ENCODE data around the gene UQCRQ.
A peak's percentile ranks its signal among the peaks of the same experiment; 100 is the strongest.

The UQCRQ gene

DNA sequence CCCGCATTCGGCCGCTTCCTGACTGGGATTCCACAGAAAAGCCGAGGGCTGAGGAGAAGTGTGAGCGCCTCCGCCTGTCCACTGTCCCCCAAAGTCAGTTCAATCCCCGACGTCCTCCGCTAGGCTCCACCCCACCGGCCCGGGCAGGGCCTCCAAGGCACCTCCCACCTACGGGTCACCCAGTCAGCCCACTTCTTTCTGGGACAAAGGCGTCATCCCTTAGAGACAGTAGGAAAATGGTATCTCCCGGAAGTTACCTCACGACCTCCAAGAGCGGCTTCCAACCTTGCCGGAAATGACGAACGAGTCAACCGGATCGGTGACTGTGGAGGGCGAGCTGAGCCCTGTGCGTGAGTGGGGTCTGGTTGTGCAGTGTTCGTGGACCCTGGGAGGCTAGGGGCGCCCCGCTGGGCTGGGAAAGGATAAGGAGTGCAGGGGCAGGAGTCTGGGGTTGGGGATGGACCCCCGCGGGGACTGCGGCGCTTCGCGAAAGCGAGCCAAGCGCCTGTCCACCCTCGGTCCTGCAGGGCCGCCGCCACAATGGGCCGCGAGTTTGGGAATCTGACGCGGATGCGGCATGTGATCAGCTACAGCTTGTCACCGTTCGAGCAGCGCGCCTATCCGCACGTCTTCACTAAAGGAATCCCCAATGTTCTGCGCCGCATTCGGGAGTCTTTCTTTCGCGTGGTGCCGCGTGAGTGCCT lies at the start of gene UQCRQ, which contains the start of gene GDF9:
Gene UQCRQ (plus strand): TSS at position 301 of the 704 bp plus-strand sequence. CDS start 240 bp downstream, at position 541.
Gene GDF9 (minus strand): TSS at position 128 of the 704 bp plus-strand sequence. CDS start 1,936 bp downstream, outside the sequence.
- peaks cover 21% of the 10 kb centered on the region for H3K36me3 ChIP-seq (ENCODE audit: insufficient read depth, low read length)
- H3K27me3 ChIP-seq (ENCODE audit: insufficient read depth, low read length): no peaks in the 10 kb centered on the region
- H3K4me1 ChIP-seq (ENCODE audit: insufficient read depth, low read length): peaks cover 8% of the 10 kb centered on the region
- peak within 1 kb of the TSS; percentile 75 for H3K4me3 ChIP-seq (ENCODE audit: low read length)
- peak within 1 kb of the TSS; percentile 47 for H2AFZ ChIP-seq (ENCODE audit: low read depth, low read length)
- no peaks in the 10 kb centered on the region for H3K9me3 ChIP-seq (ENCODE audit: low read length)

- peaks cover 8% of the 10 kb centered on the region for H3K9me3 ChIP-seq (ENCODE audit: low read length)
- no peak overlapping the region for H2AFZ ChIP-seq (ENCODE audit: low read depth, low read length)
- no peaks in the 10 kb centered on the region for H3K36me3 ChIP-seq (ENCODE audit: insufficient read depth, low read length)
- H3K4me3 ChIP-seq (ENCODE audit: low read length): no peak overlapping the region
- peaks cover 17% of the 10 kb centered on the region for H3K4me1 ChIP-seq (ENCODE audit: insufficient read depth, low read length)
- H3K27me3 ChIP-seq (ENCODE audit: insufficient read depth, low read length): peaks cover 50% of the 10 kb centered on the region
These were observed 49.4 kb upstream of the UQCRQ start for GRCh38 chr5:132817011-132817410.

DNA sequence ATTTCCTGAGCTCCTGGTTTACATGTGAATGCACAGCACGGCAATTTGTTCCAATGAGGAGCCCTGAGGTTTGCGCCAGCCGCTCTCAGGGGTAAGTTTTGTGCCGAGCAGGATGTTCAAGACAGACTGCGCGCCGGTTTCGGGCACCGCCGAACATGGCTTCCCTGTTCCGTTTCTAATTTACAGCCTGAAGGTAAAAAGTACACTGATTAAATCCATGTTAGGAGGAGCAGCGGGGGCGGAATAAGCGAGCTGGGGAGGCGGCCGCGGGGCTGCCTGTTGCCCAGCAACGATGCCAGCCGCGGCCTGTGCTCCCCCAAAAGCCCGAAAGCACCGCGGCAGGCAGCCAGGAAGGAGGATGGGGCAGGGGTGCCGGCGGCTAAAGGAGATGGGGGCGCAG lies 47.0 kb upstream of the UQCRQ start:
- Histone ChIP-seq H3K9me3 (ENCODE audit: low read length) (peaks cover 5% of the 10 kb centered on the region), H3K4me1 (ENCODE audit: insufficient read depth, low read length) (peaks cover 9% of the 10 kb centered on the region), H3K36me3 (ENCODE audit: insufficient read depth, low read length) (no peaks in the 10 kb centered on the region), H2AFZ (ENCODE audit: low read depth, low read length) (no peak overlapping the region), H3K27me3 (ENCODE audit: insufficient read depth, low read length) (peaks cover 43% of the 10 kb centered on the region), H3K4me3 (ENCODE audit: low read length) (no peak overlapping the region)

DNA sequence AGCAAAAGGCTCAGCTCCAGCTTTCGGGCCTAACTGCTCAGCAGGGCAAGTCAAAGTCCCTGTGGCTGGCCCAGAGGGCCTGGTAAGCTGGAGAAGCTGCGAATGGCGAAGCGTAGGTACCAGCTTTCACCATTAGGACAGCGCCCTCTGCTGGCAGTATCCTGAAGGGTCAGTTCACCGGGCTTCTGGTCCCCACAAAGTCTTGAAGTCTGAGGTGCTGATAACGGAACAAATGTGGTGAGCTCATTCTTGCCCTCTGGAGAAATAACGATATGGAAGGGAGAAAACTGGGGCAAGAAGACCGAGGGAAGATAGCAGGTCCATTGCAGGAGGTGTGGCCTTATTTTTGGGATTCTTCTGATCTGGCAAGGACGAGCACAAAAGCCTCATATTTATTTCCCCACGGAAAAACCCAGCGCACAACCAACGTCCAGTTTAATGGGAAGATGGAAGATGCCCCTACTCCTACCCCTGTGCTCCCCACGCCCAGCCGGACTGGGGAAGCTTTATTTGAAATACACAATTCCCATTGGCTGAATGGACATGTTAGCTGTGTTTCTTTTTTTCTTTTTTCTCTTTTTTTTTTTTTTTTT lies 46.2 kb upstream of the UQCRQ start:
- peaks cover 9% of the 10 kb centered on the region for H3K4me1 ChIP-seq (ENCODE audit: insufficient read depth, low read length)
- no peak overlapping the region for H2AFZ ChIP-seq (ENCODE audit: low read depth, low read length)
- no peak overlapping the region for H3K4me3 ChIP-seq (ENCODE audit: low read length)
- no peaks in the 10 kb centered on the region for H3K9me3 ChIP-seq (ENCODE audit: low read length)
- no peaks in the 10 kb centered on the region for H3K36me3 ChIP-seq (ENCODE audit: insufficient read depth, low read length)
- H3K27me3 ChIP-seq (ENCODE audit: insufficient read depth, low read length): peaks cover 35% of the 10 kb centered on the region

DNA sequence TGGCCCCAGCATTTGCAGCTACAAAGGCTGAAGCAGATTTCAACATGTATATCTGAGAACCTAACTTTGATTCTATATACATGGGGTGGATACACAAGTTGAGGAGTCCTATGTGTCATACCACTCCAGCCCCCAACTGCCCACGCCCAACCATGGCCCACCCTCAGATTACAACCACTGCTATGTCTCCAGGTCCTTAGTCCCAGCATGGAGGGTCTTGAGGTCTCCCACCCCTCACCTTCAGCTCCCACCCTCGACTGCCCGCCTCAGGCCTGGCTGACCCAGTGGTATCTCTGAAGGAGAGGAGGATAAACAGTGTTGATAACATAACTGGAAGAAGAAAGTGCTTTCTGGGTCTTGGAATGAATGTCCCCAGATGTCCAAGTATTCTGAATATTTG lies 45.1 kb upstream of the UQCRQ start:
- H3K4me3 ChIP-seq (ENCODE audit: low read length): no peak overlapping the region
- H3K4me1 ChIP-seq (ENCODE audit: insufficient read depth, low read length): peaks cover 9% of the 10 kb centered on the region
- no peaks in the 10 kb centered on the region for H3K9me3 ChIP-seq (ENCODE audit: low read length)
- no peaks in the 10 kb centered on the region for H3K36me3 ChIP-seq (ENCODE audit: insufficient read depth, low read length)
- no peak overlapping the region for H2AFZ ChIP-seq (ENCODE audit: low read depth, low read length)
- peaks cover 29% of the 10 kb centered on the region for H3K27me3 ChIP-seq (ENCODE audit: insufficient read depth, low read length)

DNA sequence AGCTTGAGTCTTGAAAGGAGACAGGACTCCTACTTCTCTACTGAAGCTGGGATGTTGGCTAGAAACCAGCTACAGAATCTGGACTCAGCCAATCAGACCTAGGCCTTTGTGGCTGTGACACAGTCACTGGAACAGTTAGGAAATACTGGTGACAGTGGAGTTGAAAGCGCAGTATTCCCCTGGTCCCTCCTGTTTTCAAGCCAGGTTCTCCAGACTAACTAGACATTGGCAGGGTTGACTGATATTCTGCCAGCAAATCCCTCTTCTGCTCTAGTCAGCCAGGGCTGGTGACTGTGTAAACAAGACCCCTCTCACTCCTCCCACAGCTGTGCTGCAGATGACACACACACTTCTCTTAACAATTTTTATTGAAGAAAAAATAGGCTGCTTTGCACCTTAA lies 44.7 kb upstream of the UQCRQ start:
- Histone ChIP-seq H2AFZ (ENCODE audit: low read depth, low read length) (no peak overlapping the region), H3K9me3 (ENCODE audit: low read length) (no peaks in the 10 kb centered on the region), H3K27me3 (ENCODE audit: insufficient read depth, low read length) (peaks cover 29% of the 10 kb centered on the region), H3K4me3 (ENCODE audit: low read length) (no peak overlapping the region), H3K36me3 (ENCODE audit: insufficient read depth, low read length) (no peaks in the 10 kb centered on the region), H3K4me1 (ENCODE audit: insufficient read depth, low read length) (peaks cover 9% of the 10 kb centered on the region)

DNA sequence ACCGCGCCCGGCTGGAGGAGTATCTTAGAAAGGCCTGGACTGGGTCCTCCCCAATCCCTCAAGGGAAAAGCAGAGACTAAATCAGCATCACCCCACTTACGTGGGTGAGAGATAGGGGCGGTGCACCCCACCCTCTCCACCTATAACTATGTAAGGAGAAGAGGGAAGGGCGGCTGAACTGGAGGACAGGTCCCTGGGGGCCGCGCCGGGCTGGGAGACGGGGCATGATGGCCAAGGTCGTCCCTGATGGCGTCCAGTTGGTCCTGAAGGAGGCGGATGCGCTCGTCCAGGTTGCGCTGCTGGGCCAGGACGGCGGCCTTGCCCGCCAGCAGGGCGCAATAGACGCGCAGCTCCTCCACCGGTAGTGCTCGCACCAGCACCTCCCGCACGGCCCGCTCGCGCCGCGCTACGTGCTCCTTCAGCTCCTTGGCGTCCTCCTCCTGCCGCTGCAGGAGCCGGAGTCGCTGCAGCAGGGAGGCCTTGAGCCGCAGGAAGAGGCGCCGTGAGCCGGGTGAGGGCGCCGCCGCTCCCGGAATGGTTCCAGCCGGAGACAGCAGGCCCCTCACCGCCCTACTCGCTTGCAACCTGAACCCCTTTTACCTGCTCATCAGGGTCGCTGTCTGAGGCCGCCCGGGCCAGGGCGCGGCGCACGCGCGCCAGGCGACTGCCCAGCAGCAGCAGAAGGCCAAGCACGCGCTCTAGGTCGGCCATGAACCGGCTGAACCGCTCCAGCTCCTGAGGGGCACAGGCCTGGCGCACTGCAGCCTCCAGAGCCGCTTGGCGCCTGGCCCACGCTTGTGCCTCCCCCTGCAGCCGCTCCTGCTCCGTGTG lies 43.6 kb upstream of the UQCRQ start:
- Histone ChIP-seq H3K4me3 (ENCODE audit: low read length) (no peak overlapping the region), H2AFZ (ENCODE audit: low read depth, low read length) (no peak overlapping the region), H3K36me3 (ENCODE audit: insufficient read depth, low read length) (no peaks in the 10 kb centered on the region), H3K4me1 (ENCODE audit: insufficient read depth, low read length) (peaks cover 9% of the 10 kb centered on the region), H3K9me3 (ENCODE audit: low read length) (no peaks in the 10 kb centered on the region), H3K27me3 (ENCODE audit: insufficient read depth, low read length) (peaks cover 30% of the 10 kb centered on the region)

DNA sequence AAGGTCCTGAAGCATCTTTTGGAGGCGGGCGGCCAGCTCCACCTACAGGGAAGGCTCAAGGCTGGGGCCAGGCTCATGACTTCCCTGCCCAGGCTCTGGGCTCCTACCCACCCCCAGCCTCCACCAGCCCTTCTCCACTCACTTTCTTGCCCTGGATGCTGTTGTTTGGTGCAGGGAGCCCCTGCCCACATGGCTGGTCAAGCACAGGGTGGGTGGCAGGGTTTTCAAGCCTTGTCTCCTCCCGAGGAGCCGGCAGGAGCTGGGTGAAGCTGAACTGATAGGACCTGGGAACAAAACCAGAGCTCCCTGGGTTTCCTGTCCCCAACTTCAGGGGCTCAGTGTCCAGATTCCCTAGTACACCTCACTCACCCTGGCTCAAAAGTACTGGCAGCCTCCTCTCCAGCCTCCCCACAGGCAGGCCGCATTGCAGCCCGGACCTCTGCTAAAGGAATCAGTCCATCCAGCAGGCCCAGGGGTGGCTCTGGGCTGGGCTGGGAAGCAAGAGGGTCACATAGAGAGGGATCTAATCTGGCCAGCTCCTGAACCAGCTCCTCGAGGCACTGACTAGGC lies 42.9 kb upstream of the UQCRQ start:
- no peak overlapping the region for H2AFZ ChIP-seq (ENCODE audit: low read depth, low read length)
- peaks cover 9% of the 10 kb centered on the region for H3K4me1 ChIP-seq (ENCODE audit: insufficient read depth, low read length)
- no peaks in the 10 kb centered on the region for H3K36me3 ChIP-seq (ENCODE audit: insufficient read depth, low read length)
- H3K9me3 ChIP-seq (ENCODE audit: low read length): no peaks in the 10 kb centered on the region
- H3K4me3 ChIP-seq (ENCODE audit: low read length): no peak overlapping the region
- H3K27me3 ChIP-seq (ENCODE audit: insufficient read depth, low read length): peaks cover 31% of the 10 kb centered on the region

- H3K4me1 ChIP-seq (ENCODE audit: insufficient read depth, low read length): peaks cover 9% of the 10 kb centered on the region
- H3K9me3 ChIP-seq (ENCODE audit: low read length): no peaks in the 10 kb centered on the region
- H3K27me3 ChIP-seq (ENCODE audit: insufficient read depth, low read length): peaks cover 39% of the 10 kb centered on the region
- no peak overlapping the region for H3K4me3 ChIP-seq (ENCODE audit: low read length)
- H2AFZ ChIP-seq (ENCODE audit: low read depth, low read length): no peak overlapping the region
- H3K36me3 ChIP-seq (ENCODE audit: insufficient read depth, low read length): no peaks in the 10 kb centered on the region
These were observed 42.0 kb upstream of the UQCRQ start for GRCh38 chr5:132824426-132824825.

GRCh38 chr5:132825033-132825833 lies 41.2 kb upstream of the UQCRQ start:
- H3K36me3 ChIP-seq (ENCODE audit: insufficient read depth, low read length): no peaks in the 10 kb centered on the region
- peaks cover 9% of the 10 kb centered on the region for H3K4me1 ChIP-seq (ENCODE audit: insufficient read depth, low read length)
- H2AFZ ChIP-seq (ENCODE audit: low read depth, low read length): no peak overlapping the region
- H3K4me3 ChIP-seq (ENCODE audit: low read length): no peak overlapping the region
- no peaks in the 10 kb centered on the region for H3K9me3 ChIP-seq (ENCODE audit: low read length)
- peaks cover 45% of the 10 kb centered on the region for H3K27me3 ChIP-seq (ENCODE audit: insufficient read depth, low read length)

GRCh38 chr5:132825834-132826391 lies 40.5 kb upstream of the UQCRQ start:
- peaks cover 49% of the 10 kb centered on the region for H3K27me3 ChIP-seq (ENCODE audit: insufficient read depth, low read length)
- no peaks in the 10 kb centered on the region for H3K36me3 ChIP-seq (ENCODE audit: insufficient read depth, low read length)
- H3K4me3 ChIP-seq (ENCODE audit: low read length): no peak overlapping the region
- H3K9me3 ChIP-seq (ENCODE audit: low read length): no peaks in the 10 kb centered on the region
- peaks cover 3% of the 10 kb centered on the region for H3K4me1 ChIP-seq (ENCODE audit: insufficient read depth, low read length)
- no peak overlapping the region for H2AFZ ChIP-seq (ENCODE audit: low read depth, low read length)

GRCh38 chr5:132826424-132827082 lies 39.9 kb upstream of the UQCRQ start:
- Histone ChIP-seq H2AFZ (ENCODE audit: low read depth, low read length) (no peak overlapping the region), H3K4me1 (ENCODE audit: insufficient read depth, low read length) (no peaks in the 10 kb centered on the region), H3K9me3 (ENCODE audit: low read length) (no peaks in the 10 kb centered on the region), H3K27me3 (ENCODE audit: insufficient read depth, low read length) (peaks cover 56% of the 10 kb centered on the region), H3K4me3 (ENCODE audit: low read length) (no peak overlapping the region), H3K36me3 (ENCODE audit: insufficient read depth, low read length) (no peaks in the 10 kb centered on the region)

All from neuron (in vitro differentiated cells).